Fibroblast of the aortic adventitia (primary cell): ENCODE measurements around the gene HMSD. TPM values are rescaled to one million over a fixed set of nuclear protein-coding genes. Genes with fewer than 3 reads are reported as not detected.

Experiments
- DNase-seq: peaks from one replicate; pipeline ENCODE4 v3.0.0-alpha.2; 2010; ENCODE audit warnings: low read depth
- H3K4me3 ChIP-seq: 2 replicates; pipeline ENCODE4 v1.5.1; 2011; ENCODE audit warnings: low read depth, mild to moderate bottlenecking, control low read depth, low read length, moderate library complexity
- total RNA-seq: library from RNA; depleted of rRNA; stranded (reverse); fragments of >200 nt; gene quantifications from 2 replicates; pipeline ENCODE4 v1.2.3, GENCODE V29; 2012; ENCODE audit warnings: low replicate concordance
- TF ChIP-seq, protein P1 (sequence below): IDR thresholded peaks from 2 replicates; pipeline ENCODE4 v1.5.1; 2011; ENCODE audit warnings: mild to moderate bottlenecking, low read length, control low read depth, inconsistent platforms; ENCODE audit not compliant: insufficient read depth

The HMSD gene, protein sequence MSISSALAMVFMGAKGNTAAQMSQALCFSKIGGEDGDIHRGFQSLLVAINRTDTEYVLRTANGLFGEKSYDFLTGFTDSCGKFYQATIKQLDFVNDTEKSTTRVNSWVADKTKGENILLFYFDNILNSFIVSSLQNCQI
- 0.09 and 0.90 TPM in 2 replicates for total RNA-seq

- TF ChIP-seq, protein P1, sequence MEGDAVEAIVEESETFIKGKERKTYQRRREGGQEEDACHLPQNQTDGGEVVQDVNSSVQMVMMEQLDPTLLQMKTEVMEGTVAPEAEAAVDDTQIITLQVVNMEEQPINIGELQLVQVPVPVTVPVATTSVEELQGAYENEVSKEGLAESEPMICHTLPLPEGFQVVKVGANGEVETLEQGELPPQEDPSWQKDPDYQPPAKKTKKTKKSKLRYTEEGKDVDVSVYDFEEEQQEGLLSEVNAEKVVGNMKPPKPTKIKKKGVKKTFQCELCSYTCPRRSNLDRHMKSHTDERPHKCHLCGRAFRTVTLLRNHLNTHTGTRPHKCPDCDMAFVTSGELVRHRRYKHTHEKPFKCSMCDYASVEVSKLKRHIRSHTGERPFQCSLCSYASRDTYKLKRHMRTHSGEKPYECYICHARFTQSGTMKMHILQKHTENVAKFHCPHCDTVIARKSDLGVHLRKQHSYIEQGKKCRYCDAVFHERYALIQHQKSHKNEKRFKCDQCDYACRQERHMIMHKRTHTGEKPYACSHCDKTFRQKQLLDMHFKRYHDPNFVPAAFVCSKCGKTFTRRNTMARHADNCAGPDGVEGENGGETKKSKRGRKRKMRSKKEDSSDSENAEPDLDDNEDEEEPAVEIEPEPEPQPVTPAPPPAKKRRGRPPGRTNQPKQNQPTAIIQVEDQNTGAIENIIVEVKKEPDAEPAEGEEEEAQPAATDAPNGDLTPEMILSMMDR, result peak; percentile 52
- peak; percentile 16 for DNase-seq
- H3K4me3 ChIP-seq, result peak within 1 kb of the TSS; percentile 55
These were observed at the start of gene HMSD for GRCh38 chr18:63949068-63949737. HMSD (plus strand) TSS chr18:63949301; CDS start chr18:63953456, 4,155 bp downstream.

DNA sequence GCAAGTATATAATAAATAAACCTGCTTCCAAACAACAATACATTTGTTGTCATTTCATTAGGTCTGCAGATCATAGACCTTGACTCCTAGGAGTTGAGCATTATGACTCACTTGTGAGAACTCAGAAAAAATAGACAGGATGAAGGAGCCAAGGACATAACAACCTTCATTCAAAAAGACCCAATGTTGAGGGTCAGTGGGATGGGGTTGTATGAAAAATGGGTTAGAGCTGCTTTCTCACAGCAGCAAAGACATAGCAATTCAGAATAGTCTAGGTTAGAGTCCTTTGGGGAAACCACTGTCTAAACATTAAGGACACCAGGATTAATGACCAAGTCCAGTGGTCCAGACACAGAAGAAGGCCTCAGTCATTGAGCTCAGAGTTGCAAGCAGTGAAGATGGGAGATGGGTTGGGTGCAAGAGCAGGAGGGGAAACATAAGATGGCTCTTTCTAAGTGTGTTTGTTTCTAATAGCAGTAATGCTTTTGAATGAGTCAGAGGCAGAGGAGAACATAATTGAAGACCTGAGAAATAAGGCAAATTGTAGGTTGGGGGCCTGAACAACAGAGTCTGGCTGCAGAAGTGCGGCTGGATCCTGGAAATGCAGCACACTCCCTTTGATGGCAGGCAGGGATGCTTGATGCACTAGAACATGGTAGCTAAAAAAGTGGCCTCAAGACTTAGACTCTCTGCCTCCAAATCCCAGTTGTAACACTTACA lies 45.1 kb upstream of the HMSD start:
- H3K4me3 ChIP-seq, result no peak overlapping the region
- DNase-seq, result no peak
- TF ChIP-seq, protein P1, result no peak

DNA sequence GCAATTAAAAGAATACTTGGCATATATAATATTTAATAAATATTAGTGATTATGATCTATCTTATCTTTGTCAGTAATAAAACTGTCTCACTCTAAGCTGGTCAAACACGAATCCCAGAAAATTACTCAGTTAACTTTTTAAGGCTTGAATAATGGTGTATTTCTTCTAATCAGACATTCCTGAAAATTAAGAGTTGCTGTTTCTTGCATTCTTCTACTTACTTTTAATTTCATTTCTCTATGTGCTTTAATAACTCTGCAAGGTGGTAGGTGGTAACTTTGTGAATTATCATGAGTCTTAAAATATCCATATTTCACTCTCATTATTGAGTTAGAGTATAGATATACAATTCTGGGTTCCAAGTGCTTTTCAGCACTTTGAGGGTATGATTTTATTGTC lies 44.4 kb upstream of the HMSD start:
- no peak for DNase-seq
- TF ChIP-seq, protein P1, result no peak
- H3K4me3 ChIP-seq, result no peak overlapping the region

GRCh38 chr18:63905361-63905760 lies 43.7 kb upstream of the HMSD start:
- TF ChIP-seq, protein P1, result no peak

GRCh38 chr18:63906056-63906455 lies 43.0 kb upstream of the HMSD start:
- TF ChIP-seq, protein P1, result no peak
- no peak for DNase-seq
- H3K4me3 ChIP-seq, result no peak overlapping the region

More at GRCh38 chr18:63905361-63905760, 43.7 kb upstream of the HMSD start:
- H3K4me3 ChIP-seq, result no peak overlapping the region
- DNase-seq, result no peak

GRCh38 chr18:63907664-63908063 lies 41.4 kb upstream of the HMSD start, which contains the start of gene SERPINB10:
SERPINB10 (plus strand) TSS chr18:63907958; CDS start chr18:63915511, 7,553 bp downstream.
- TF ChIP-seq, protein P1, result no peak
- DNase-seq, result no peak
- no peak within 1 kb of the TSS for H3K4me3 ChIP-seq
